HG02759 (cell line): ENCODE data around the gene PADI2.

Experiments used
- ATAC-seq: cut with Tn5 transposase; IDR thresholded peaks from one replicate; pipeline ENCODE4 v1.9.1; 2021; ENCODE audit warnings: mild to moderate bottlenecking, moderate library complexity; ENCODE audit not compliant: unreplicated experiment

PADI2 gene

GRCh38 chr1:17024721-17025120 lies 94.5 kb downstream of the PADI2 start:
- no peak for ATAC-seq

- ATAC-seq: no peak
Measured at GRCh38 chr1:17023573-17023972, 95.7 kb downstream of the PADI2 start.

- ATAC-seq: no peak
Measured at GRCh38 chr1:17023102-17023501, 96.1 kb downstream of the PADI2 start.

DNA sequence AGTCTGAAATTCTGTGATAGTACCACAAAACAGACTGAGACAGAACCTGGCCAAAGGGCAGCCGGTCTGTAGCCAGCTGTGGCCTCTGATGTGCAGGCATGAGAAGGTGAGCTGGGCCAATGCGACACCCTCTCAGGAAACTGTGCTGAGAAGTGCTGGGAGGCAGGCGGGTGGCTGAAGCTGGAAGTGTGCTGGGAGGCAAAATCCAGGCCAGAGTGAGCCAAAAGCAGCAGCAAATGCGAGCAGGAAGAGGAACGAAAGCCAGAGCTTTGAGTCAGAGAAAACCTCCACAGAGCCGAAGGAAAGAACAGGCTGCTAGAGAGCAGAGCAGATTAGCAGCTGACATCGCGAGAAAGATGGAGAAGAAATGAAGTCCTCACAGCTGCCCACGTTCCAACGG lies 97.4 kb downstream of the PADI2 start:
- no peak for ATAC-seq

GRCh38 chr1:17020502-17020901 lies 98.7 kb downstream of the PADI2 start:
- no peak for ATAC-seq

GRCh38 chr1:17018849-17019248 lies 100.4 kb downstream of the PADI2 start:
- no peak for ATAC-seq

- no peak for ATAC-seq
Measured at GRCh38 chr1:17017435-17017834, 101.8 kb downstream of the PADI2 start.
